Endothelial cell of umbilical vein (primary cell): ENCODE results near the gene ATP2C2. TPM values are rescaled to one million over a fixed set of nuclear protein-coding genes. Genes with fewer than 3 reads are reported as not detected.

Experiments used
- BruUV-seq: library from RNA; stranded (reverse); fragments of 400-500 nt; replicated peaks from 2 replicates; lab custom pipeline; 2021; lab: Mats Ljungman, UMichigan
- CTCF ChIA-PET: fragments of 300-600, 350-600 bp; sonication (Branson Sonifier 250); formaldehyde crosslinking; loops from one replicate; lab custom pipeline; 2021; ENCODE audit warnings: antibody characterized with exemption, inconsistent platforms; lab: Charles Lee
- POLR2A ChIA-PET: fragments of 300-600, 350-600 bp; sonication (Branson Sonifier 250); formaldehyde crosslinking; loops from one replicate; lab custom pipeline; 2021; ENCODE audit warnings: antibody characterized with exemption, inconsistent platforms; lab: Charles Lee
- DNase-seq: peaks from one replicate; pipeline ENCODE4 v3.0.0-alpha.2; 2011; ENCODE audit warnings: low read depth, low spot score
- FAIRE-seq: peaks from 2 replicates; lab custom pipeline; 2011; peaks lifted over from hg19 to GRCh38; lab: Jason Lieb, UNC
- H2AFZ ChIP-seq: 2 replicates; pipeline ENCODE4 v1.6.0; 2012; ENCODE audit warnings: low read depth, low read length, control low read depth, inconsistent platforms
- H3K27ac ChIP-seq: 2 replicates; pipeline ENCODE4 v1.5.1; 2011; ENCODE audit warnings: low read depth, mild to moderate bottlenecking, control low read depth, low read length, moderate library complexity; ENCODE audit not compliant: insufficient read depth
- H3K27me3 ChIP-seq, 2 experiments: 2 replicates each; pipeline versions ENCODE4 v1.6.0 to v1.6.1; 2011; ENCODE audit warnings: low read length in 2 of 2, mixed read lengths in 1 of 2; ENCODE audit not compliant: control insufficient read depth in 2 of 2, insufficient read depth in 2 of 2
- H3K36me3 ChIP-seq, 2 experiments: 2 replicates in 1 of 2; 3 replicates in 1 of 2; pipeline ENCODE4 v1.5.1; 2011; ENCODE audit warnings: low read length in 2 of 2, mild to moderate bottlenecking in 1 of 2, moderate library complexity in 1 of 2; ENCODE audit not compliant: control insufficient read depth in 2 of 2, insufficient read depth in 2 of 2; ENCODE audit errors: extremely low read depth in 1 of 2
- H3K4me1 ChIP-seq: 3 replicates; pipeline ENCODE4 v1.5.1; 2011; ENCODE audit warnings: mild to moderate bottlenecking, low read length; ENCODE audit not compliant: control insufficient read depth, insufficient read depth; ENCODE audit errors: extremely low read depth
- H3K4me2 ChIP-seq: 2 replicates; pipeline ENCODE4 v1.6.1; 2011; ENCODE audit warnings: low read length, control low read depth, mixed read lengths; ENCODE audit not compliant: insufficient read depth
- H3K4me3 ChIP-seq, 3 experiments: fragments of 200-600 bp in 1 of 3; sonication (generic), shearing (Covaris generic) in 1 of 3; replicated peaks in 1 of 3; 2 replicates each; pipeline ENCODE4 v1.5.1; 2011 to 2016; ENCODE audit warnings: control low read depth in 3 of 3, low read length in 3 of 3, mild to moderate bottlenecking in 2 of 3, inconsistent platforms in 1 of 3, low read depth in 1 of 3, moderate library complexity in 1 of 3; ENCODE audit not compliant: insufficient read depth in 1 of 3
- H3K79me2 ChIP-seq: 2 replicates; pipeline ENCODE4 v1.6.0; 2012; ENCODE audit warnings: low read length, inconsistent platforms; ENCODE audit not compliant: control insufficient read depth, insufficient read depth
- H3K9ac ChIP-seq: replicated peaks from 2 replicates; pipeline ENCODE3; 2011; ENCODE audit warnings: low read length, control low read depth; ENCODE audit not compliant: insufficient read depth; ENCODE audit errors: extremely low read depth
- H3K9me1 ChIP-seq: replicated peaks from 3 replicates; pipeline ENCODE4 v1.6.0; 2011; ENCODE audit warnings: mild to moderate bottlenecking, low read length; ENCODE audit not compliant: control insufficient read depth, insufficient read depth; ENCODE audit errors: extremely low read depth
- H3K9me3 ChIP-seq: replicated peaks from 2 replicates; pipeline ENCODE4 v1.5.1; 2012; ENCODE audit warnings: low read length, inconsistent platforms; ENCODE audit not compliant: control insufficient read depth, insufficient read depth
- H4K20me1 ChIP-seq: replicated peaks from 2 replicates; pipeline ENCODE3; 2011; ENCODE audit warnings: mild to moderate bottlenecking, low read length; ENCODE audit not compliant: control insufficient read depth, insufficient read depth; ENCODE audit errors: extremely low read depth
- EZH2 ChIP-seq: IDR thresholded peaks from 2 replicates; pipeline ENCODE4 v1.6.1; 2012; ENCODE audit warnings: borderline replicate concordance, low read depth, mild to moderate bottlenecking, moderate library complexity, low read length, inconsistent platforms; ENCODE audit not compliant: severe bottlenecking
- FOS ChIP-seq: IDR thresholded peaks from 2 replicates; pipeline ENCODE4 v1.6.1; 2011; ENCODE audit warnings: mild to moderate bottlenecking, low read length, moderate library complexity, borderline replicate concordance; ENCODE audit not compliant: insufficient read depth
- GATA2 ChIP-seq: IDR thresholded peaks from 2 replicates; pipeline ENCODE4 v1.7.0; 2011; ENCODE audit warnings: low read depth, mild to moderate bottlenecking, moderate library complexity, mixed read lengths, low read length; ENCODE audit not compliant: insufficient read length, insufficient read depth
- JUN ChIP-seq: IDR thresholded peaks from 2 replicates; pipeline ENCODE4 v1.6.1; 2011; ENCODE audit warnings: borderline replicate concordance, low read depth; ENCODE audit not compliant: insufficient read length, insufficient read depth
- MAX ChIP-seq: IDR thresholded peaks from 2 replicates; pipeline ENCODE4 v1.6.1; 2011; ENCODE audit not compliant: insufficient read depth, insufficient read length
- MYC ChIP-seq: IDR thresholded peaks from one replicate; pipeline ENCODE4 v1.6.1; 2011; ENCODE audit warnings: mild to moderate bottlenecking, low read depth, low read length
- POLR2A ChIP-seq: IDR thresholded peaks from 2 replicates; pipeline ENCODE4 v1.6.1; 2012; ENCODE audit warnings: low read depth, mild to moderate bottlenecking, control low read depth, low read length
- POLR2AphosphoS5 ChIP-seq: IDR thresholded peaks from 2 replicates; pipeline ENCODE4 v1.6.1; 2012; ENCODE audit warnings: low read depth, mild to moderate bottlenecking, control low read depth, low read length, moderate library complexity; ENCODE audit not compliant: insufficient read depth
- dilution Hi-C: fragments of 300-500 bp; cut with MboI; formaldehyde crosslinking; loops from one replicate; pipeline ENCODE4 v1.15.0; 2019; ENCODE audit warnings: low sequenced_read_pairs; ENCODE audit not compliant: extremely low pct_ligation_motif_present
- intact Hi-C: fragments of 100-400 bp; cut with micrococcal nuclease; formaldehyde crosslinking; loops from one replicate; pipeline ENCODE4 v1.10.0; 2022
- polyA plus RNA-seq, 4 experiments: library from polyadenylated mRNA; depleted of rRNA in 3 of 4; stranded (reverse) in 3 of 4; unstranded in 1 of 4; fragments of >200 nt; gene quantifications; 2 replicates each; pipeline versions ENCODE4 v1.2.1 to v1.2.3, GENCODE V29; 2011 to 2012; ENCODE audit warnings: missing spikeins in 1 of 4
- total RNA-seq: library from RNA; stranded (reverse); gene quantifications from 2 replicates; pipeline ENCODE4 v1.2.3, GENCODE V29; 2021
- TF ChIP-seq, protein P1 (sequence below), 2 donors: IDR thresholded peaks; 1 replicate in 1 of 2; 2 replicates in 1 of 2; pipeline ENCODE4 v1.5.1; 2011; ENCODE audit warnings: low read length in 2 of 2, mild to moderate bottlenecking in 2 of 2, moderate library complexity in 2 of 2, control low read depth in 1 of 2, inconsistent platforms in 1 of 2, low read depth in 1 of 2; ENCODE audit not compliant: insufficient read depth in 1 of 2; ENCODE audit errors: extremely low read depth in 1 of 2

Gene ATP2C2
- total and polyA plus RNA-seq, 2 donors (not counting 3 experiments of a cell fraction or from before 2014, with no cell fraction given): not detected

DNA sequence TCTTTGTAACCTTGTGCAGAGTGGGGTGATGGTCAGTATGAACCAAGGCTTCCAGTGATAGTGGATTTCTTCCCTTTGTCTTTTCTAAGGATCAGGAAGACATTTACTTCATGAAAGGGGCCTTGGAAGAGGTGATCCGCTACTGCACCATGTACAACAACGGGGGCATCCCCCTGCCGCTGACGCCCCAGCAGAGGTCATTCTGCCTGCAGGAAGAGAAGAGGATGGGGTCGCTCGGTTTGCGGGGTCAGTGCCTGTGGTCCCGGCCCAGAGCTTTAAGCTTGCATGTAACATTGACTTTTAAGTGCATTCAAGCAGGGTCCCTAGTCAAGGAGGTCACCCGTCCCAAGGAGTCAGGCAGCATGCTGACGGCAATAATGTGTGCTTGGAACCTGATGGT lies 80.1 kb downstream of the ATP2C2 start:
- dilution Hi-C loops (no loop called here), intact Hi-C loops (no loop called here)
- Histone ChIP-seq H3K27ac (no peak overlapping the region), H3K9ac (no peak overlapping the region), H4K20me1 (no peaks in the 10 kb centered on the region), H3K9me1 (no peaks in the 10 kb centered on the region), H3K9me3 (no peaks in the 10 kb centered on the region), H3K4me2 (no peak overlapping the region), H3K36me3 (no peaks in the 10 kb centered on the region), H2AFZ (no peak overlapping the region), H3K27me3 (peaks cover 3 to 4% of the 10 kb centered on the region in 2 experiments), H3K79me2 (no peaks in the 10 kb centered on the region), H3K4me1 (no peaks in the 10 kb centered on the region), H3K4me3 (no peak overlapping the region)
- POLR2A ChIA-PET: no interaction called here
- TF ChIP-seq, protein P1, sequence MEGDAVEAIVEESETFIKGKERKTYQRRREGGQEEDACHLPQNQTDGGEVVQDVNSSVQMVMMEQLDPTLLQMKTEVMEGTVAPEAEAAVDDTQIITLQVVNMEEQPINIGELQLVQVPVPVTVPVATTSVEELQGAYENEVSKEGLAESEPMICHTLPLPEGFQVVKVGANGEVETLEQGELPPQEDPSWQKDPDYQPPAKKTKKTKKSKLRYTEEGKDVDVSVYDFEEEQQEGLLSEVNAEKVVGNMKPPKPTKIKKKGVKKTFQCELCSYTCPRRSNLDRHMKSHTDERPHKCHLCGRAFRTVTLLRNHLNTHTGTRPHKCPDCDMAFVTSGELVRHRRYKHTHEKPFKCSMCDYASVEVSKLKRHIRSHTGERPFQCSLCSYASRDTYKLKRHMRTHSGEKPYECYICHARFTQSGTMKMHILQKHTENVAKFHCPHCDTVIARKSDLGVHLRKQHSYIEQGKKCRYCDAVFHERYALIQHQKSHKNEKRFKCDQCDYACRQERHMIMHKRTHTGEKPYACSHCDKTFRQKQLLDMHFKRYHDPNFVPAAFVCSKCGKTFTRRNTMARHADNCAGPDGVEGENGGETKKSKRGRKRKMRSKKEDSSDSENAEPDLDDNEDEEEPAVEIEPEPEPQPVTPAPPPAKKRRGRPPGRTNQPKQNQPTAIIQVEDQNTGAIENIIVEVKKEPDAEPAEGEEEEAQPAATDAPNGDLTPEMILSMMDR (IDR thresholded peaks at IDR 0.05; ENCODE audit: extremely low read depth in 1 of 2, insufficient read depth in 1 of 2, low read depth in 1 of 2, low read length in 2 of 2): no peak
- TF ChIP-seq GATA2 (no peak), POLR2A (no peak), MAX (no peak), MYC (no peak), JUN (no peak), FOS (no peak), POLR2AphosphoS5 (no peak), EZH2 (no peak)
- DNase-seq: no peak
- no peak for FAIRE-seq
- no TSS peak for BruUV-seq
- CTCF ChIA-PET: no interaction called here
